ENCODE measurements around the gene ABCB11.

ABCB11 gene

GRCh38 chr2:169006665-169007064 lies 24.5 kb downstream of the ABCB11 start:
- DNase-seq = no peak

- no peak for DNase-seq
Measured at GRCh38 chr2:169005994-169006393, 25.1 kb downstream of the ABCB11 start.

- no peak for DNase-seq
Measured at GRCh38 chr2:169005080-169005598, 26.0 kb downstream of the ABCB11 start.

GRCh38 chr2:169002161-169002738 lies 28.9 kb downstream of the ABCB11 start:
- DNase-seq = no peak

- DNase-seq = no peak
Measured at GRCh38 chr2:169001116-169001815, 29.9 kb downstream of the ABCB11 start.

GRCh38 chr2:168999668-169000213 lies 31.4 kb downstream of the ABCB11 start:
- no peak for DNase-seq

- no peak for DNase-seq
Measured at GRCh38 chr2:168998609-168999211, 32.4 kb downstream of the ABCB11 start.

- DNase-seq = no peak
Measured at GRCh38 chr2:168997794-168998193, 33.3 kb downstream of the ABCB11 start.

GRCh38 chr2:168997118-168997521 lies 34.0 kb downstream of the ABCB11 start:
- no peak for DNase-seq

- no peak for DNase-seq
Measured at GRCh38 chr2:168995744-168996143, 35.4 kb downstream of the ABCB11 start.

- DNase-seq = no peak
Measured at GRCh38 chr2:168993538-168993937, 37.6 kb downstream of the ABCB11 start.

GRCh38 chr2:168992591-168993349 lies 38.4 kb downstream of the ABCB11 start:
- no peak for DNase-seq

GRCh38 chr2:168992026-168992425 lies 39.1 kb downstream of the ABCB11 start:
- DNase-seq = no peak

- no peak for DNase-seq
Measured at GRCh38 chr2:168988755-168989154, 42.4 kb downstream of the ABCB11 start.

- DNase-seq = no peak
Measured at GRCh38 chr2:168986398-168986943, 44.7 kb downstream of the ABCB11 start.

- no peak for DNase-seq
Measured at GRCh38 chr2:168981651-168982050, 49.5 kb downstream of the ABCB11 start.

- no peak for DNase-seq
Measured at GRCh38 chr2:168978461-168978861, 52.7 kb downstream of the ABCB11 start.

GRCh38 chr2:168977608-168978007 lies 53.5 kb downstream of the ABCB11 start:
- DNase-seq = no peak

GRCh38 chr2:168976034-168976654 lies 55.0 kb downstream of the ABCB11 start:
- DNase-seq = no peak

- no peak for DNase-seq
Measured at GRCh38 chr2:168974428-168974827, 56.7 kb downstream of the ABCB11 start.

GRCh38 chr2:168971261-168971660 lies 59.9 kb downstream of the ABCB11 start:
- no peak for DNase-seq

GRCh38 chr2:168970711-168971233 lies 60.4 kb downstream of the ABCB11 start:
- no peak for DNase-seq

All from GOT3 (cell line).